OCI-LY7 (cell line): ENCODE data around the gene GPR142. TPM values are rescaled to one million over a fixed set of nuclear protein-coding genes. Genes with fewer than 3 reads are reported as not detected.

Experiments
- BruUV-seq: library from RNA; stranded (reverse); fragments of 400-500 nt; replicated peaks from 2 replicates; lab custom pipeline; 2021; lab: Mats Ljungman, UMichigan
- CTCF ChIA-PET: fragments of 300-600 bp; sonication (Branson Sonifier 250); formaldehyde crosslinking; loops from one replicate; lab custom pipeline; 2022; ENCODE audit warnings: antibody characterized with exemption; ENCODE audit not compliant: unreplicated experiment; lab: Charles Lee
- POLR2A ChIA-PET: fragments of 300-600 bp; sonication (Branson Sonifier 250); formaldehyde crosslinking; loops from one replicate; lab custom pipeline; 2022; ENCODE audit warnings: antibody characterized with exemption; lab: Charles Lee
- DNase-seq: peaks from one replicate; pipeline ENCODE4 v3.0.0-alpha.2; 2015; ENCODE audit warnings: low spot score
- H2AFZ ChIP-seq: fragments of 200-600 bp; sonication (generic), shearing (Covaris generic); 2 replicates; pipeline ENCODE4 v1.6.1; 2014; ENCODE audit warnings: mild to moderate bottlenecking, antibody characterized with exemption, low read length, moderate library complexity
- H3K27ac ChIP-seq: fragments of 200-600 bp; sonication (generic); 2 replicates; pipeline ENCODE4 v1.5.1; 2014; ENCODE audit warnings: mixed run types, low read depth, mild to moderate bottlenecking, moderate library complexity, low read length, inconsistent platforms; ENCODE audit not compliant: poor library complexity, severe bottlenecking
- H3K36me3 ChIP-seq: fragments of 200-600 bp; sonication (generic); 2 replicates; pipeline ENCODE4 v1.6.1; 2014; ENCODE audit warnings: mild to moderate bottlenecking, antibody characterized with exemption, low read length, moderate library complexity, mixed read lengths; ENCODE audit not compliant: insufficient read depth
- H3K4me1 ChIP-seq: fragments of 200-600 bp; sonication (generic); 2 replicates; pipeline ENCODE4 v1.5.1; 2014; ENCODE audit warnings: mild to moderate bottlenecking, low read length; ENCODE audit not compliant: insufficient read depth, poor library complexity, severe bottlenecking
- H3K4me2 ChIP-seq: fragments of 200-600 bp; sonication (generic); 2 replicates; pipeline ENCODE4 v1.6.1; 2014; ENCODE audit warnings: mild to moderate bottlenecking, low read length
- H3K4me3 ChIP-seq: fragments of 200-600 bp; sonication (generic); 2 replicates; pipeline ENCODE4 v1.5.1; 2014; ENCODE audit warnings: mild to moderate bottlenecking, low read depth, low read length; ENCODE audit not compliant: poor library complexity, severe bottlenecking
- H3K79me2 ChIP-seq: fragments of 200-600 bp; sonication (generic); 2 replicates; pipeline ENCODE4 v1.6.1; 2016; ENCODE audit warnings: low read depth, mild to moderate bottlenecking, low read length, moderate library complexity, mixed read lengths; ENCODE audit not compliant: insufficient read depth
- H3K9me2 ChIP-seq: fragments of 200-600 bp; sonication (generic); 2 replicates; pipeline ENCODE4 v1.6.1; 2016; ENCODE audit warnings: mild to moderate bottlenecking, low read length, mixed read lengths; ENCODE audit not compliant: insufficient read depth
- H3K9me3 ChIP-seq: fragments of 200-600 bp; sonication (generic); 2 replicates; pipeline ENCODE4 v1.6.1; 2014; ENCODE audit warnings: mild to moderate bottlenecking, mixed run types, low read length, mixed read lengths
- H4K20me1 ChIP-seq: fragments of 200-600 bp; sonication (generic); 2 replicates; pipeline ENCODE4 v1.6.1; 2014; ENCODE audit warnings: mild to moderate bottlenecking, antibody characterized with exemption, low read length, moderate library complexity, mixed read lengths; ENCODE audit not compliant: insufficient read depth
- CTCF ChIP-seq: fragments of 200-600 bp; sonication (generic); conservative IDR thresholded peaks from 2 replicates; pipeline ENCODE4 v1.5.1; 2014; ENCODE audit warnings: mild to moderate bottlenecking, antibody characterized with exemption, low read length, moderate library complexity, mixed read lengths
- EZH2phosphoT487 ChIP-seq: fragments of 200-600 bp; sonication (generic); IDR thresholded peaks from 2 replicates; pipeline ENCODE4 v1.6.1; 2018; ENCODE audit warnings: low read depth, borderline replicate concordance, mild to moderate bottlenecking, mixed run types, antibody characterized with exemption, low read length, moderate library complexity, mixed read lengths
- intact Hi-C: fragments of 100-400 bp; cut with micrococcal nuclease; formaldehyde crosslinking; loops from one replicate; pipeline ENCODE4 v1.10.0; 2022; ENCODE audit not compliant: unreplicated experiment
- total RNA-seq, 2 experiments: library from RNA; depleted of rRNA in 1 of 2; stranded (reverse); fragments of >200 nt in 1 of 2; shearing (Covaris generic) in 1 of 2; gene quantifications; 2 replicates each; pipeline ENCODE4 v1.2.3, GENCODE V29; 2014 to 2022

GPR142 gene
- total RNA-seq, 2 experiments from 2014 or later = not detected

- Histone ChIP-seq H3K36me3 (no peaks in the 10 kb centered on the region), H3K9me2 (no peaks in the 10 kb centered on the region), H3K27ac (no peak overlapping the region), H2AFZ (no peak overlapping the region), H3K4me3 (no peak overlapping the region), H4K20me1 (no peaks in the 10 kb centered on the region), H3K9me3 (no peaks in the 10 kb centered on the region), H3K4me1 (no peaks in the 10 kb centered on the region), H3K4me2 (no peak overlapping the region), H3K79me2 (no peaks in the 10 kb centered on the region)
- TF ChIP-seq EZH2phosphoT487 (no peak), CTCF (no peak)
- CTCF ChIA-PET = interaction anchor here (0.6 kb wide), 1 partner anchor 54 kb away, joined by 3 read pairs; no protein-coding TSS in a partner anchor
- BruUV-seq = no TSS peak
- POLR2A ChIA-PET = interaction anchor here (1.0 kb wide), 1 partner anchor 20 kb away, joined by 3 read pairs; no protein-coding TSS in a partner anchor
- no peak for DNase-seq
- intact Hi-C loops = no loop called here
These were observed 22.8 kb downstream of the GPR142 start for GRCh38 chr17:74389937-74390679.

DNA sequence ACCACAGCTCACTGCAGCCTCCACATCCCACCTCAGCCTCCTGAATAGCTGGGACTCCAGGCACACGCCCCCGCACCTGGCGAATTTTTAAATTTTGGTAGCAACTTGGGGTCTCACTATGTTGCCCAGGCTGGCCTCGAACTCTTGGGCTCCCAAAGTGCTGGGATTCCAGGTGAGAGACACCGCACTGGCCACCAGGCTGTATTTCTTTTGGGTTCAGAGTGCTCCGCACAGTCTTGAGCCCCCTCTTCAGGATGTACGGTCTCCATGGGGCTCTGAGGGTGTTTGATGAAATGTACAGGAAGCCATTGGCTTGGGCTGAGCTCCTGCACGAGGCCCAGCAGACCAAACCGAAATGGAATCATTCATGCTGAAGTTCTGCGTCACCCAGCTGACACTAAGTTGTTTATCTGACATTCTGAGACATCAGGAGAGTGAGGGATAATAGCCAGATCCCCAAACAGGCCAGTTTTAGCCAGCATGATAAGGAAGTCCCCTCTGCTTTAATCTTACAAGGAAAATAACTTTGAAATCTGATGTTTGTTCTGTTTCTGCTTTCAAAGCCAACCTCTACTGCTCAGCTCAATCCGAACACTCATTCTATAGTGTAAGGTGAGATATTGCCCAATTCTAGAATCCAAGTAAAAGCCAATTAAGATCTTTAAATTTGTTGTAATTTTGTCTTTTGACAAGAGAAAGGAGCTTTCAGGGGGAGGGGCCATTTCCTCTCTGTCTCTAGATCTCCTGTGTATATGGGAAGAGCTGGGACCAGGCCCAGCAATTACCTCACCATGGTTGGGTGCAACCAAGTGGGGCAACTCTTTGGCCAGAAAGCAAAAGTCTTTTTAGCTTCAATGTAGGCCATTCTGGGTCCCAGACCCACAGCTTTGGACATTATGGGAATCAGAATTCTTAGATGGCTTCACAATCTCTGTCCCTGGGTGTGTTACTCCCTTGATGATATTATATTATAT is 23.7 kb downstream of the GPR142 start:
- ChIA-PET CTCF (interaction anchor here (0.5 to 0.6 kb wide), 2 partner anchors 22 to 53 kb away, joined by 3 read pairs; no protein-coding TSS in a partner anchor), POLR2A (interaction anchor here (1.0 to 2.1 kb wide), 2 partner anchors 17 to 19 kb away, joined by 3 to 7 read pairs; no protein-coding TSS in a partner anchor)
- Histone ChIP-seq H3K9me3 (no peaks in the 10 kb centered on the region), H2AFZ (no peak overlapping the region), H3K9me2 (no peaks in the 10 kb centered on the region), H3K4me3 (no peak overlapping the region), H3K27ac (no peak overlapping the region), H4K20me1 (no peaks in the 10 kb centered on the region), H3K4me1 (no peaks in the 10 kb centered on the region), H3K36me3 (no peaks in the 10 kb centered on the region), H3K4me2 (no peak overlapping the region), H3K79me2 (no peaks in the 10 kb centered on the region)
- no peak for DNase-seq
- intact Hi-C loops = no loop called here
- BruUV-seq = no TSS peak
- no peak for TF ChIP-seq CTCF
- TF ChIP-seq EZH2phosphoT487 = no peak
